22Rv1 (cell line): ENCODE results near the gene MFN2.

Experiments
- ZFX ChIP-seq: fragments of 450-650 bp; IDR thresholded peaks from 2 replicates; pipeline ENCODE4 v1.6.1; 2017; ENCODE audit warnings: antibody characterized with exemption, borderline replicate concordance
- TF ChIP-seq, protein P1 (sequence below): fragments of 450-650 bp; IDR thresholded peaks from 2 replicates; pipeline ENCODE4 v1.5.1; 2017; ENCODE audit warnings: mild to moderate bottlenecking

DNA sequence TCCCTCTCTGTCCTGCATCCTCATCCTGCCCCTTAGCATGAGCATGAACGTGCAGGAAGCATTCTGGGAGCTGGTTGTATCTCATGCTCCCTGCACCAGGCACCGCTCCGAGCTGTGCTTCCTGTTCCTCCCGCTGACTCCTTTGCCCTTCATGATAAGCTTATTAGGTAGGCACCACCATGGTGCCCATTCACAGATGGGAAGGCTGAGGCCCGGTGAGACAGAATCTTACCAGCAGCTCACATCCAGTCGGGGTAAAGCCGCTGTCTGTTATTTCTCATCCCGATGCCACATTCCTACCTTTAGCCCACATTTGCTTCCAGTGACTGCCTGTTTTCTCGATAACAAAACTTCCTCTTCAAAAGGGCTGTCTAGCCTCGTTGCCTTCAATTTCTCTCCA, 46.3 kb downstream of the MFN2 start:
- TF ChIP-seq, protein P1, sequence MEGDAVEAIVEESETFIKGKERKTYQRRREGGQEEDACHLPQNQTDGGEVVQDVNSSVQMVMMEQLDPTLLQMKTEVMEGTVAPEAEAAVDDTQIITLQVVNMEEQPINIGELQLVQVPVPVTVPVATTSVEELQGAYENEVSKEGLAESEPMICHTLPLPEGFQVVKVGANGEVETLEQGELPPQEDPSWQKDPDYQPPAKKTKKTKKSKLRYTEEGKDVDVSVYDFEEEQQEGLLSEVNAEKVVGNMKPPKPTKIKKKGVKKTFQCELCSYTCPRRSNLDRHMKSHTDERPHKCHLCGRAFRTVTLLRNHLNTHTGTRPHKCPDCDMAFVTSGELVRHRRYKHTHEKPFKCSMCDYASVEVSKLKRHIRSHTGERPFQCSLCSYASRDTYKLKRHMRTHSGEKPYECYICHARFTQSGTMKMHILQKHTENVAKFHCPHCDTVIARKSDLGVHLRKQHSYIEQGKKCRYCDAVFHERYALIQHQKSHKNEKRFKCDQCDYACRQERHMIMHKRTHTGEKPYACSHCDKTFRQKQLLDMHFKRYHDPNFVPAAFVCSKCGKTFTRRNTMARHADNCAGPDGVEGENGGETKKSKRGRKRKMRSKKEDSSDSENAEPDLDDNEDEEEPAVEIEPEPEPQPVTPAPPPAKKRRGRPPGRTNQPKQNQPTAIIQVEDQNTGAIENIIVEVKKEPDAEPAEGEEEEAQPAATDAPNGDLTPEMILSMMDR: no peak
- no peak for TF ChIP-seq ZFX
